Measurements from ENCODE around the gene AGAP1. TPM values are rescaled to one million over a fixed set of nuclear protein-coding genes. Genes with fewer than 3 reads are reported as not detected.

Gene AGAP1
- total RNA-seq, 1 experiment from 2014 or later, result 25.8 TPM

- peaks cover 2 to 7% (median 3%) of the 10 kb centered on the region in 3 experiments; a peak in 3 of 7 replicates for H3K36me3 Mint-ChIP-seq (ENCODE audit: insufficient read depth in 1 of 3, low read depth in 3 of 3)
- H3K4me1 ChIP-seq (ENCODE audit: insufficient read depth, low read length), result no peaks in the 10 kb centered on the region
- no peak for DNase-seq
Measured at GRCh38 chr2:236042087-236042486, 548.2 kb downstream of the AGAP1 start.

More at GRCh38 chr2:236042087-236042486, 548.2 kb downstream of the AGAP1 start:
- Mint-ChIP-seq H3K4me3 (no peak overlapping the region), H3K9me3 (no peaks in the 10 kb centered on the region), H3K4me1 (peaks cover 10 to 18% of the 10 kb centered on the region in 2 experiments), H3K27ac (no peak overlapping the region; a peak in 1 of 7 replicates), H3K27me3 (ENCODE audit: low read depth) (no peaks in the 10 kb centered on the region)
- Histone ChIP-seq H4K20me1 (ENCODE audit: control insufficient read depth, insufficient read depth, insufficient read length) (no peaks in the 10 kb centered on the region), H2AFZ (ENCODE audit: low read length) (no peak overlapping the region), H3K56ac (ENCODE audit: insufficient read length, low read depth, low read length) (no peak overlapping the region), H4K8ac (replicated peaks; ENCODE audit: insufficient read length, low read depth, low read length) (no peak overlapping the region), H2BK20ac (ENCODE audit: low read depth, low read length, poor library complexity, severe bottlenecking) (no peak overlapping the region), H2BK120ac (ENCODE audit: low read depth, low read length, poor library complexity, severe bottlenecking) (no peak overlapping the region), H3K4me2 (ENCODE audit: insufficient read depth, insufficient read length, low read length) (no peak overlapping the region), H3K18ac (ENCODE audit: insufficient read length, low read depth, low read length) (no peak overlapping the region), H4K91ac (ENCODE audit: insufficient read length, low read depth, low read length) (no peak overlapping the region), H2BK15ac (ENCODE audit: low read depth, low read length) (no peak overlapping the region), H3K23ac (ENCODE audit: insufficient read length, low read depth, low read length) (no peak overlapping the region), H3T11ph (ENCODE audit: low read length) (no peak overlapping the region), H3K79me2 (ENCODE audit: insufficient read depth, low read length) (no peaks in the 10 kb centered on the region), H3K4ac (ENCODE audit: low read depth, low read length) (no peak overlapping the region), H2AK5ac (ENCODE audit: insufficient read length, low read length) (no peak overlapping the region), H2BK12ac (ENCODE audit: insufficient read length, low read depth, low read length) (no peak overlapping the region), H3K14ac (ENCODE audit: insufficient read depth, low read length) (no peak overlapping the region), H3K9ac (ENCODE audit: extremely low read depth, insufficient read length, low read length) (no peak overlapping the region), H2BK5ac (ENCODE audit: insufficient read length, low read length) (no peak overlapping the region), H3K9me3 (ENCODE audit: control insufficient read depth, low read depth, low read length) (no peaks in the 10 kb centered on the region), H3K23me2 (ENCODE audit: insufficient read length, low read depth, low read length, poor library complexity, severe bottlenecking) (no peaks in the 10 kb centered on the region), H3K27me3 (ENCODE audit: insufficient read depth, low read length) (no peaks in the 10 kb centered on the region), H3K79me1 (ENCODE audit: insufficient read depth, low read depth, low read length, poor library complexity, severe bottlenecking) (no peaks in the 10 kb centered on the region), H4K5ac (ENCODE audit: insufficient read length, low read depth, low read length) (no peak overlapping the region), H3K27ac (ENCODE audit: insufficient read length, low read depth, low read length) (no peak overlapping the region)
- no peak for TF ChIP-seq CTCF (conservative IDR thresholded peaks at IDR 0.05)
- WGBS (ENCODE audit: extremely low coverage, insufficient read length, low lambda C conversion rate), result 100% methylated on average over 1 of the region's 6 CpGs

All from H9 (cell line).